ENCODE data around the gene STAC3.

STAC3 gene

GRCh38 chr12:57242329-57242690 is 8.7 kb downstream of the STAC3 start:
- peaks cover 48% of the 10 kb centered on the region for H3K4me1 ChIP-seq (ENCODE audit: control insufficient read depth, low read length)
- no peaks in the 10 kb centered on the region for H4K20me1 ChIP-seq (ENCODE audit: control insufficient read depth, insufficient read depth, low read depth, low read length)
- H3K4me2 ChIP-seq (ENCODE audit: low read length): peak overlapping the region; percentile 99
- peaks cover 26% of the 10 kb centered on the region for H3F3A ChIP-seq (ENCODE audit: control insufficient read depth, insufficient read depth)
- no peaks in the 10 kb centered on the region for H3K9me3 ChIP-seq (ENCODE audit: control insufficient read depth, insufficient read depth, low read length)
- H3K4me3 ChIP-seq (ENCODE audit: low read length): peak overlapping the region; percentile 87
- H3K79me2 ChIP-seq (ENCODE audit: control insufficient read depth, low read length): peaks cover 17% of the 10 kb centered on the region
- peak overlapping the region; percentile 98 for H3K27ac ChIP-seq (ENCODE audit: low read depth, low read length)
- no peaks in the 10 kb centered on the region for H3K27me3 ChIP-seq (ENCODE audit: control insufficient read depth, low read length)
- H3K9me2 ChIP-seq (replicated peaks; ENCODE audit: control insufficient read depth, low read length): no peaks in the 10 kb centered on the region
- peaks cover 21% of the 10 kb centered on the region for H3K36me3 ChIP-seq (ENCODE audit: control insufficient read depth, low read length)
- TF ChIP-seq EZH2phosphoT487 (IDR thresholded peaks at IDR 0.05; ENCODE audit: borderline replicate concordance, low read length): no peak
- TF ChIP-seq CTCF (IDR thresholded peaks at IDR 0.05; ENCODE audit: low read depth, low read length, poor library complexity, severe bottlenecking): no peak

DNA sequence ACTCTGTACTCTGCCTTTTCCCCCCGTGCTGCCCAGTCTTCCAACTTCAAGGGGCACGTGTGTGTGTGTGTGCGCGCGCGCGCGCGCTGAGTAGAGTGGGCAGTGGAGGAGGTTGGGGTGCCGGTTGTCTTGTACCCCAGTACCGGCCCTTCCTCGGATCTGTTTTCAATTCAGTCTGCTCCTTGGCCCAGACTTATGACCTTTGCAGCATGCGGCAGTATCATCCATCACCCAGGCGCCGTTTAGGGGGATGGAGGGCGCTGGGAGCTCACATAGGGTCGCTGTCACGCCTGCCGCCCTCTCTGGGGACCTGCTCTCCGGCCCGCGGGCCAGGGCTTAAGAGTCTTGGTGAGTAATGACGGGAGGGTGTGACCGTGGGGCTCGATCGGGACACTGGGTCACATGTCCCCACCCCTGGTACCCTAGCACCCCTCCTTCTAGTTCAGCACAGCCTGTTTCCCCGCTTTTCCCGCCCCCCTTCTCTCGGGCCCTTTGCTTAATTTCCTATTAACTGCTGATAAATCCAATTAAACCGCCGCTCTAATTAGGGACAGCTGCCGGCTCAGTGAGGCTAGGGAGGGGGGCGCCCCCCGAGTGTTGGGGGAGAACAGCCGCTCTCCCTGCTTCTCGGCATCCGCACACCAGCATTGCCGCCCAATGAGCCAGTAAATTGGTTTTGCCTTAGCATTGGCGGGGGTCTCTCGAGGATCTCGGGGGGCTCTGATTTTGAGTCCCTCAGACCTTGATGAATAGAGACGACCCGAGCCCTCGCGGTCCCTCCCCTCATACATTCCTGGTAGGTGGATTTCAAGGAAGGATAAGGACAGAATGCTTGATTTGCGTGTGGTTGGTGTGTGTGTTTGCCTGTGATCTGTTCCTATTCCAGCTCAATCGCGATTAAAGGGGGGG is 9.3 kb downstream of the STAC3 start:
- Histone ChIP-seq H3K36me3 (ENCODE audit: control insufficient read depth, low read length) (peaks cover 18% of the 10 kb centered on the region), H3F3A (ENCODE audit: control insufficient read depth, insufficient read depth) (peaks cover 30% of the 10 kb centered on the region), H4K20me1 (ENCODE audit: control insufficient read depth, insufficient read depth, low read depth, low read length) (no peaks in the 10 kb centered on the region), H3K27me3 (ENCODE audit: control insufficient read depth, low read length) (no peaks in the 10 kb centered on the region), H3K27ac (ENCODE audit: low read depth, low read length) (peak overlapping the region; percentile 98), H3K9me3 (ENCODE audit: control insufficient read depth, insufficient read depth, low read length) (no peaks in the 10 kb centered on the region), H3K9me2 (replicated peaks; ENCODE audit: control insufficient read depth, low read length) (no peaks in the 10 kb centered on the region), H3K79me2 (ENCODE audit: control insufficient read depth, low read length) (peaks cover 17% of the 10 kb centered on the region), H3K4me1 (ENCODE audit: control insufficient read depth, low read length) (peaks cover 55% of the 10 kb centered on the region), H3K4me2 (ENCODE audit: low read length) (peak overlapping the region; percentile 99), H3K4me3 (ENCODE audit: low read length) (peak overlapping the region; percentile 87)
- no peak for TF ChIP-seq EZH2phosphoT487 (IDR thresholded peaks at IDR 0.05; ENCODE audit: borderline replicate concordance, low read length)
- no peak for TF ChIP-seq CTCF (IDR thresholded peaks at IDR 0.05; ENCODE audit: low read depth, low read length, poor library complexity, severe bottlenecking)

DNA sequence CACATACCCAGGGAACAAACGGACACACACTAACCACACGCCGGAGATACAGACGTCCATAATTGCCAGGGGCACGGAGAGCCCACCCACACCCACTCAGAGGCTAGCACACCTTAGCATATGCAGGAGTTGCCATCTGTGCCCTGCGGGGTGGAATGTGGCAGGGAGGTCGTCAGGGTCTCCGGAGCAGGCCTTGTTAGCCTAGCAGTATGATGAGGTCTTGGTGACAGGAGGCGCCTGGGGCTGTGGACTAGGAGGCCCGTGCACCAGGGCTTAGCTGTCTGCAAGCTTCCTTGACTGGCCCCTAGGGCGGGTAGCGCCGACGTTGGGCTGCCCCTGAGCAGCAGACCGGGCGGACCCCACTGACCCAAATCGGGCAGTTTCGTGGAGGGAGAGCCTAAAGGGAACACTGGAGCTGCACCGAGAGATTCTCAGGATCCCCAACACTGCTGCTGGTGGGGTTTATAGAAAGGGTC is 10.0 kb downstream of the STAC3 start:
- Histone ChIP-seq H4K20me1 (ENCODE audit: control insufficient read depth, insufficient read depth, low read depth, low read length) (no peaks in the 10 kb centered on the region), H3K27me3 (ENCODE audit: control insufficient read depth, low read length) (no peaks in the 10 kb centered on the region), H3K9me3 (ENCODE audit: control insufficient read depth, insufficient read depth, low read length) (no peaks in the 10 kb centered on the region), H3K4me2 (ENCODE audit: low read length) (peak overlapping the region; percentile 99), H3K4me1 (ENCODE audit: control insufficient read depth, low read length) (peaks cover 62% of the 10 kb centered on the region), H3K36me3 (ENCODE audit: control insufficient read depth, low read length) (peaks cover 16% of the 10 kb centered on the region), H3K27ac (ENCODE audit: low read depth, low read length) (peak overlapping the region; percentile 98), H3K79me2 (ENCODE audit: control insufficient read depth, low read length) (peaks cover 17% of the 10 kb centered on the region), H3F3A (ENCODE audit: control insufficient read depth, insufficient read depth) (peaks cover 30% of the 10 kb centered on the region), H3K9me2 (replicated peaks; ENCODE audit: control insufficient read depth, low read length) (no peaks in the 10 kb centered on the region), H3K4me3 (ENCODE audit: low read length) (peak overlapping the region; percentile 87)
- no peak for TF ChIP-seq EZH2phosphoT487 (IDR thresholded peaks at IDR 0.05; ENCODE audit: borderline replicate concordance, low read length)
- TF ChIP-seq CTCF (IDR thresholded peaks at IDR 0.05; ENCODE audit: low read depth, low read length, poor library complexity, severe bottlenecking): peak; percentile 15

Data from DOHH2 (cell line).